ENCODE data around the gene PDZRN4.

Gene PDZRN4

DNA sequence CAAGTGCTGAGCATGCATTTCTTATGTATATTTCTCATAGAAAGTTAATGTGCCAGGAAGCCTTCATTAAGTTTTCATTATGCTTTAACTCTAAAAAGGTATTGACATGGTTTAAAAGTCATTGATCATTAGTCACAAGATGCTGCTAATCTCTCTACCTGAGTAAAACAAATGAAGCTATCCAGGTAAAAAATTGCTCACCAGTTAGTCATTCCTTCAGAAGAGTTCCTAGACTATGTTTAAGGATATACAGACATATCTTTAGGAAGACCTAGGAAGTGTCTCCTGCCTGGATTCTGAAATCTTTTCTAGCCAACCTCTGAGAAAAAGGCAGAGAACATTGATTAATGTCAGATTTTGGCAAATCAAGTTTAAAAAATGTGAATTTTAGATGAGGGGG is 274.2 kb downstream of the PDZRN4 start:
- no peak for DNase-seq

DNA sequence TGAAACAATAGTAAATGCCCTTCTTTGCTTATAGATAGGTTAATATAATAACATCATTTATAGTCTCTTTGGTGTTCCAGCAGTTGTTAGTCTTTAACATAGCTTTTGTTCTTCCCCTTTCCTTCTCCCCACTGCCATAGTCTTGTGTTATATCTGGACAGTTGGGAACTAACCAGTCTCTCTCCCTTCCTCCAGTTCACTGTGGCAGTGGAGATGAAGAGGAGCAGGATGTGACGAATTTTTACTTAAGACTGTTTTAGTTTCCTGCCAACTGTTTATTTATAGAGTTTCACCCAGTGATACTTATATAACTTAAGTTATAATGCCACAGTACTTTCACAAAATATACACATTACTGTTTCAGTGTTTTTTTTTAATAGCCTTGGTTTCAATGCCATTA is 277.4 kb downstream of the PDZRN4 start:
- no peak for DNase-seq

DNA sequence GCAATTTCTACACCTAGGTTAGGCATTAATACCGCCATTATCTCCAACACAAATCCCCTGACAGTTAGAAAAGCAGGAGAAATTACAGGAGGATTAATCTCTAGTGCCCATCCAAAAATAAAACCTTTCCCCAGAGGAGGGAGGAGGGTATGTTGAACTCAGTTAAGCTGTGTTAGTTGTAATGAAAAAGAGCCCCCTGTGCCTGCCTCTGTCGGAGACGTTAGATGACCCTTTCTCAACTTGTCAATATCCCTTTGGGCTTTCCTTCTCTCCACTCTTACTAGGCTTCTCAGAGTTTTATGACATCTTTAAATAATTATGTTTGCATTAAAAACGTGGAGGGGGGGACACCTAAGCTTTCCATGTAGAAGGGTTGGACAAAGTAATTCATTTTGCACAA is 278.2 kb downstream of the PDZRN4 start:
- no peak for DNase-seq

DNA sequence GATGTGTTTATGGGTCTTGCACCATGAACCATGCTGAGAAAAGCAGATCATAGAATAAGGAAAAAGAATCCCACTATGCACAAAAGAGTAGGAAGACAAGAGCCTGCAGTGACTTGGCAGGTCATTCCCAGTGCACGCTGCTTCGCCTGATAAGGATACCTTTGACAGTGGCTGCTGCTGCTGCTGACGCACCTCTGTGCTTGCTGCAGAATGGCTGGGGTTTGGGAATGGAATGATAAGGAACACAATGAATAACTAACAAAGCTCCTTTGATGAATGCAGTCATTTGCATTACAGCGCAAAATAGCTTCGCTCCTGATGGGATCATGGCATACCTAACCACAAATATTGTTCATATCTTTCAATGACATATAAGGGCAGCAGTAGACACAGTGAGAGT is 278.7 kb downstream of the PDZRN4 start:
- no peak for DNase-seq

DNA sequence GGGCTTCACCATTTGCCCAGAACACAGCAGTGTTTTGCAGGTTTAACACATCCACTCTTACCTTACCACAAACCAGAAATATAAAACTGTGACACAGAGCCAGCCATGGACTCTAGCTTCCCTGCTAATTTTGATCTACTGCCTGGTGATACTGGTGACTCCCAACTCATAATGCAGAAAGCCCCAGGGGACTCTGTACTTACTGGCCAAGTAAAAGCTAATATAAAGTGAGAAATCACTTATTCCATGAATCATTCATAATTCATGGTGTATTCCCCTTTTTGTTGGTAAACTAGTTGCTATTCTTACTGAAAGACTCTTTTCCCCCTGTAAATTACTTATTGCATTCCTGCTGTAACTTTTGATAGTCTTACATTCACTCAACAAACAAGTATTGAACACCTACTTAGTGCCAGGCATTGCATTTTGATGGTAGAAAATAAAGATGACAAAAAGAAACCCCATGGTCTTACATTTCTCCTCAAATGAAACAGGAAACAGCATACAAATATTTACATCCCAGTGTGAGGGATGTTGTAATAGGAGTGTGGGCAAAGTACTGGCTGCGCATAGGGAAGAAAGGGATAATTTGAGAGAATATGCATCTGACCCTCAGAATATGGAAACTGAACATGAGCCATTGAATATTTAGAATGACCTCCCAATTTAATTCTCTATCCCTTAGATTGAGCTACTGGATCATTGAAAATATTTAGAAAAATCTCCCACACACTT is 279.6 kb downstream of the PDZRN4 start:
- no peak for DNase-seq

DNA sequence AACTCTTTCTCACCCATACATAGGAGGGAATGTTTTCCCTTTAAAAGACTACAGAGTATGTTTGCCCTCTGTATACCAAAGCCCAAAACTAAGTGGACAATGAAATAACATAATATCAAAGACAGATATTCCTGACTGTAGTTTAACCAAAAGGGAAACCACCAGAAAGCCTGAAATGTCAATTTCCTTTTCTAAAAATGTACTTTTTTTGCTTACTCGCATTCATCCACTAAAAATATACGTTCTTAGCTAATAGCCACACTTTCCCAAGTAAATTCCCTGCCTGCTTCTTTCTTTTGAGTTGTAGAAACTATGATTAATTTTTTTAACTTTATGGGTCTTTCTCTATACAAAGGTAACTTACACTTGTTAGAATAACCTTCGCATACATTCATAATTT is 280.2 kb downstream of the PDZRN4 start:
- no peak for DNase-seq

DNA sequence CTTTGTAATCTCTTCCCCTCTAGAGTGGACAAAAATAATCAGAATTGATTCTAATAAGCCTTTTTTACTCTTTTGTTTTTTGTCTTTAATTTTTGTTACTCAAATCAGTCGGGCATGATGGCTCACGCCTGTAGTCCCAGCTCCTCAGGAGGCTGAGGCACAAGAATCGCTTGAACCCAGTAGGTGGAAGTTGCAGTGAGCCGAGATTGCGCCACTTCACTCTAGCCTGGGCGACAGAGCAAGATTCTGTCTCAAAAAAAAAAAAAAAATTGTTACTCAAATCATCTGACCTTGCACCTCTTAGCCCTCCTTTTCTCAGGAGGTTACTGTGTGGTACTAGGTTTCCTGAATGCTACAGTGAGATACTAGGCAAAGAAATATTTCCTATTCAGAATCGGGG is 280.6 kb downstream of the PDZRN4 start:
- no peak for DNase-seq

DNA sequence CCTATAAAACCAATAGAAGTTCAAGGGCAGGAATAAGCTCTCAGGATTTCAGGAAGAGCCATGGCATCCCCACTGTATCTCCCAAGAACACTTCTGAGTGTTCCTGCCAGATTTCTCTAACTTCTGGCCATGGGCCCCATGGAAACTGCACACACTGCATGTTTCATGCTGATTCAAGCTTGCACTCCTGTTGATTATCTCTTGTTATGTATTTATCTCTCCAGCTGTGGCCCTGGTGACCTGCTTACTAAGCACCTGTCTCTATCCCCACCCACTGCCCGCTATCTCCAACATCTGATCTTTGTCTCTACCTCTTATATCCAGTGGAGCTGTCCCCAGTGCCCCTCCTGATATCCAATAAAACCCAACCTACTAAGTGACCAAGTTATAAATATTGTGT is 285.3 kb downstream of the PDZRN4 start:
- no peak for DNase-seq

DNA sequence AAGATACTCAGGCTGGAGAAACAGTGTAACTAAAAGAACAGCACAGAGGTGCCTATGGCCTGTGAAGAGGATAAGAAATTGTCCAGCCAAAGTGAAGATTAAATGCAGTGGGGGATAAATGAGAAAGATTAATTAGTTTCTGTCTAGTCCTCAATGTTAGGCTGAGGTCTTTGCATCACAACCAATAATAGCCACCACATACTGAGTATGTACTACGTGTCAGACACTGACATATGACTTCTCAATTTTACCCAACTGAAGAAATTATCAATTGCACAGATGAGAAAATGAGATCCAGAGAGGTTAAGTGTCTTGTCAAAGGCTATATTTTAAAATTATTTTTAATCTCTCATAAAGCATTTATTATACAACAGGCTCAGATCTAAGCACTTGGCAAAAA is 285.9 kb downstream of the PDZRN4 start:
- DNase-seq = no peak

DNA sequence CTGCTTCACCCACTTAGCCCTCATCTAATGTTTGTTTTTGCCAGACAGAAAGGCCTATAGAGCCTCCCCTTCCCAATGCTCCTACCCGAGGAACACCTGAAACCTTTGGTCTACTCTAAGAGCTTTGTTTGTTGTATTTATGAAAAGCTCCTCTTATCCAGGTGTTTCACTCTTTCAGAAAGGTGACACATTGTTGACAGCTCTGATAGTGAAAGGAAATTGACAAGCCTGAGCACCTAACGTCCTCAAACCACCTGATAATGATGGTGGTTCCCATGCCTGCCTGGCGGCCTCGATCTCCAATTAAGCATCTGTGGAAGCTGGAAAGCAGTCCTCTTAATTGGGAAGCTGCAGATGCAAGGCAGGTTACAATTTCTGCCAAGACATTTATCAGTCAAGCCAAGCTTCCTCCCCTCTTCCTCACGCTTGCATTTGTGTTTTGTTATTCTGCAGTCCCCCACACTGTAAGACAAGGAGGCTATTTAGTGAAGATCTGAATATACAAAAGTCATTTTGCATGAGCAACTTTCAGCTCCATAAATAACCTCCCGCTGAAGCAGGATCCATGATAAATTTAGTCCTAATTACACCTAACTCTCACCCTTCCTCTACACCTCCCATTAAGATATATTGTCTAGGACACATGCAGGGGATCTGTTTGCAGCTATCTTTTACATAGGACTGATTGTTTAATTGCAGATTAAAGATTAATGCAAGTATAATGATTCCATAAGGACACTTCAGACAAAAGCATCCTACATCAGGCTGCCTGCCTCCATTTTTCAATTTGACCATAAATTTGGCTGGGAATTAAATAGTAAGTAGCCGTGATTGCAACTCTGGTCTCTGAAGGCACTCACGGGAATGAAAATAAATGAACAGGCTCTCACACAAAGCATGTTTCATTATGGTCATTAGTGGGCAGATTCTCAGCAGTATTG is 288.6 kb downstream of the PDZRN4 start:
- peak; percentile 24 for DNase-seq

DNA sequence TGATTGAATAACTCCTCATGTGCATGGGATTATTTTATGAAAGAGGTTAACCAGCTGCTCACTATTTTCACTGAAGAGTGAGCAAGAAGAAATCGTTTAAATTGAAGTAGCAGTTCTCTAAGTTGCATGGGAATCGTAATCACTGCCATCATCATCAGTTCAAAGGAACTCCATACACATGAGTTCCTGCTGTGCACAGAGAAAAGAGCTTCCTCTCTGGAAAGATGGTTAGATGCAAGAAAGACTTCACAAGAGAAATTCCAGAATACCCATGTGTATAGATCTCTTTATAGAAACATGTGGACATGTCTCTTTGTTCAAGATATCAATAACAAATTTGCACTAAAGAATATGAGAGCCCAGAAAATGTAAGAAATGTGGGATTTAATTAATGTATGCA is 291.3 kb downstream of the PDZRN4 start:
- no peak for DNase-seq

DNA sequence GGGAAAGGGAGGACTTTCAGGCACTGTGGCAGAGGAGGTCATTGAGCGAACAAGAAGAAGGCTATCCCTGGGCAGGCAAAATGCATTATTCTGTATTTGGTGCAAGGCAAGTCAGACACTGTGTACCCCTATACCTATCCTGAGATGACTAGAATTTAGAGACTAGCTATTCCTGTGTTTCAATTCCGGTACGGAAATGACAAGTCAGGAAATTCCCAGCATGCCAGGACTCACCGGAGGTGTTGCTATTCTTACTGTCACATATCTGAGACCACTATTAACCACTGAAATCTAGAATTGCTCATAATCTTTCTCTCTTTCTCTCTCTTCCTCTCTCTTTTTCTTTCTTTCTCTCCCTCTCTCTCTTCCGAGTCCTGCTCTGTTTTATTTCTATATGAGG is 297.1 kb downstream of the PDZRN4 start:
- DNase-seq = no peak

DNA sequence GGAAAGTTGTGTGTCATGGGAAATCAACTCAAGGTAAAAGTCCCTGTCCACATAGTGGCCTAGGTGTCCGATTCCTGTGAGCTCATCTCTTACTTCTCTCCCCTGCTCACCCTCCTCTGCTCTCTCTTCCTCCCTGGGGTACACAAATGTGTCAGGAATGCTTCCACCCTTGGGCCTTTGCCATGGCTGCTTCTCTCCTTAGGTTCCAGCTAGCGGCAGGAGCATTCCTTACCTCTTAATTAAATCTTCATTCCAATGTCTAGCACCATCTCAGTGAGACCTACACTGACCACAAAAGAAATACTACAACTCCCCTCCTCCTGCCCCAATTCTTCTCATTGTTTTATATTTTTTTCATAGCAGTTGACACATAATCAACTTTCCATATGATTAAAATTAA is 298.6 kb downstream of the PDZRN4 start:
- no peak for DNase-seq

DNA sequence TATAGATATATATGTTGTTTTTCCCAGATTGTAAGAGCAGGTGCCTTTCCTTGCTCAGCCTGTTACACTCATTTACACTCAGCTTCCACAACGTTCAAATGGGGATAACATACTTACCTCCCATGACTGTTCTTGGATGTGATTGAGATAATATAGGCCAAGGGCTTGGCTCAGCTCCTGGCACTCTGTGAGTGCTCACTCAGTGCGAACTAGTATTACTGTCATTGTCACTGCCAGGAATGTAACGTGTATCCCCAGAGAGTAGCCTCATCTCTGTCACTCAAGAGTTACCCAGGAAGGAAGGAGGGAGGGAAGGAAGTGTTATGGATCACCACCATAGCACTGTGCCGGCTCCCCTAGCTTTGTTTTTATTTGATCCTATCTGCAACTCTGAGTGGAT is 307.9 kb downstream of the PDZRN4 start:
- no peak for DNase-seq

DNA sequence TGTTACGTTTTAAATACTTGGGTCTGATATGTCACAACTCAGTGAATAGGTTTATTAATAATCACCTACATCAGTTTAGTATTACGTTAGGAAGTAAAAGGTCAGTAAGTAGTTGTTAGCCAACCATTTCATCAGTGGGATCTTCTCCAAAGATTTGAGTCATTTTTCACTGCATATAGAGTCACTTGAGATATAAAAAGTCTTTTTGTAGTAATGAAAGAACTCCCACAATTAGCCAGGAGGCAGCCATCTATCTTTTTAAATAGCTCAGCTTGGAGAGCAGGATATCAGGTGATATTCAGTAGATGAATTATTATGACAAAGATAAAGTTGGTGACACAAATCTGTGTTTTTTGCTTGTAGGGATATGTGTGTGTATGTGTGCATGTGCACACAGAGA is 309.3 kb downstream of the PDZRN4 start:
- no peak for DNase-seq

DNA sequence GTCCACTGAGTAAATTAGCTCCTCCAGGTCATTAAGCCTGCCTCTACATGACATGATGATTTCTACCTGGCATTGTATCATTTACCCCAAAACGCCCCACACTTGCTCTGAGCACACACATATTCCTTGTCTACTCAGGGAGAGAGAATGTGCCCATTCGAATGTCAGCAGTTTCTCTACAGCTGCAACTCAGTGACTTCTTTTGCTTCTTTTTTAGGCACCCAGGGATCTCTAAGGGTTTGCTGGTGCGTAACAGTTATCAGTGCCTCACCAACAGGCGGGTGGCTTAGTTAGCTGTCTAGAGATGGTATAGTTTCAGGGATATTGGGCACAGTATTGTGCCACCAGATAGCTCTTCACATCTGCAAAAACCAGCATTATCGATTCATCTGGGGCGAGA is 316.9 kb downstream of the PDZRN4 start:
- DNase-seq = no peak

DNA sequence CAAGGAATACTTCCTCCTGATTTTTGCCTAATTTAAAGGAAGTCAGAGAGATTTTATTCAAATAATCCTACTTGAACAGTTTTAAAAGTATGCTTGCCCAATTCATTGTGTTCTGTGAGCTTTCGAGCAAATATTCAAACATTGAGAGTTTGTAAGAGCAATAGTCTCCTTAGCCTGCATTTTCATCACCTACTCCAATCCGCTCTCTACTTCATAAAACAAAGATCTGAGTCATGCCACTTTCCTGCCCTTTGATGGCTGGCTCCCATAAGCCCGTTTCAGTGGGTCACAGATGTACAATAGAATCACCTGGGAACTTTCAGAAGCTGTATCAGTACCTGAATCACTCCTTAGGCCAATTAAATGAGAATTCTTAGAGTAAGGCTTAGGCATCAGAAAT is 319.2 kb downstream of the PDZRN4 start:
- no peak for DNase-seq

DNA sequence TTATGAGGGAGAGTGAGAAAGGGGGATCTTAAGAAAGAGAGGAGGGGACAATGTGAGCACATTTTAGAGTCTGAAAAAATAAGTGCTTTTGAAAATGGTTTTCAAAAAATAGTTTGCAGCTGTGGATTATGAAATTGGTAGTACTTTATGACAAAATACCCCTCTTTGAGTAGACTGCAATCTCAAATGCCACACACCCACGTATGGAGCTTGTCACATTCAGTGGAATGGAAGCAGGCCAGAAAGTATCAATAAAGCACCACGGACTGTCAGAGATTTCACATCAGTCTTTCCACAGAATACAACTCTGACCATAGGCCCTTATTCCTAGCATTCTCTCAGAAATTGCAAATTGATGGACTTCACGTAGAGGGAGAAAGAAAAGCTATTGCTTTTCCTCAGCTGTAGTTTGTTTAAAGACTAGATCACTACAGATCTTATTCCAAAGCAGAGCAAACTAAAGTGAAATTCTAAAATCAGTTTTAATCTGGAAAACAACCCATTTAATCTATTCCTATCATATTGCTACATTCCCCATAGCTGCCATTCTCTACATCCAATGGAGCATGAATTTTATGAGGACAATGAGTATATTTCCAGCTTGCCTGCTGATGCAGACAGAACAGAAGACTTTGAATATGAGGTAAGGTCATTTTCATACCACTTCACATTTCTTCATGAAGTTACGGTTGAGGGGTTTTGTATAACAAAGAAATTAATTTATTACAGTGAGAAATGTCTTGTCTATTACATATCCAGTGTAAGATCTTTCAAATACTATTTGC is 321.3 kb downstream of the PDZRN4 start:
- DNase-seq = peak; percentile 63

DNA sequence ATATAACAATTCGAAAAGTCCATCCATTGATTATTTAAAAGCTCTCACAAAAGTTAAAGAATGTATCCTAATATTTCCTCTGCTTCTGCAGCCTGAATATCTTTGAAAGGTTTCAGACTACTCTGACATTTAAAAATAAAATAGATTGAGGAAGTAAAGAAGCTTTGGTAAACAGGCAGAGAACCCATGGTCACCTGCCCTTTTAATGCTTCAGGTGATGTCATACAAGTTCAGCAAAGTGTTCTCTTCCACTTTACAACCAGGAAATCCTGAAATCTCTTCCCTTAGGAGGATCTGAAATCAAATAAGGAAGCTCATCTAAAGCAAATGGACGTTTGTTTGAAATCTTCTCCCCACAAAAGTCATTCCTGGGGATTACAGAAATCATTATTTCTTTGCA is 322.4 kb downstream of the PDZRN4 start:
- DNase-seq = peak; percentile 19

DNA sequence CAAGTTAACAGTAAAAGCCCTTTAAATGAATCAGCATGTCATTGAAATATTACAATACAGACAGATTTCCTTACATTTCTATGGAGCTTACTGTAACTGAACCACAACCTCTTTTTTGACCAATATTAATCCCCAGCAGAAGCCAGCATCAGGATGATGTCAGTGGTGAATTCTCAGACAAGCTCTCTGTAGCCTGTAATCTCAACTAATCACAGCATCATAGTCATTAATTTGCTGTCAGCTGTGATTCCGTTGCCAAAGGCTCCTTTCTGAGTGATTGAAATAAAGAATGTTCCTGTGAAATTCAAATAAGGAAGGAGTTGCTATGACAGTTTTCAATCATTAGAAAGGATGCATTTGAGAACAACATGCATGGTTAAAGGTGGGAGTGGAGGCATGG is 323.1 kb downstream of the PDZRN4 start:
- DNase-seq = no peak

DNA sequence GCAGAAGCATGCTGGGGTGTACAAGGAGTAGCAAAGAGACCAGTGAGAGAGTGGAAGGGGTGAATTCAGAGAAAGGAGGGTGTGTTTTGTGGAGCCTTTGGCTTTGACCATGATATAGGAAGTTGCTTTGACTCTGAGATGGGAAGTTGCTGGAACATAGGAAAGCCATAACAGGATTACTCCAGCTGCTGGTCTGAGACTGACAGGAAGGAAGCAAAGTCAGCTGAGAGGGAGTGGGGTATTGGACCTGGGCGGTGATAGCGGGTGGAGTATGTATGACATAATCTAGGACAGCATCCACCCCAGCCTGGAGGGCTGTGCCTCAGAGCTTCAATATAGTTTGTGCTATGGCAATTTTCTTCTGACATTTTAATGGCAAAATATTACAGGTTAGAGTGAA is 324.4 kb downstream of the PDZRN4 start:
- DNase-seq = no peak

DNA sequence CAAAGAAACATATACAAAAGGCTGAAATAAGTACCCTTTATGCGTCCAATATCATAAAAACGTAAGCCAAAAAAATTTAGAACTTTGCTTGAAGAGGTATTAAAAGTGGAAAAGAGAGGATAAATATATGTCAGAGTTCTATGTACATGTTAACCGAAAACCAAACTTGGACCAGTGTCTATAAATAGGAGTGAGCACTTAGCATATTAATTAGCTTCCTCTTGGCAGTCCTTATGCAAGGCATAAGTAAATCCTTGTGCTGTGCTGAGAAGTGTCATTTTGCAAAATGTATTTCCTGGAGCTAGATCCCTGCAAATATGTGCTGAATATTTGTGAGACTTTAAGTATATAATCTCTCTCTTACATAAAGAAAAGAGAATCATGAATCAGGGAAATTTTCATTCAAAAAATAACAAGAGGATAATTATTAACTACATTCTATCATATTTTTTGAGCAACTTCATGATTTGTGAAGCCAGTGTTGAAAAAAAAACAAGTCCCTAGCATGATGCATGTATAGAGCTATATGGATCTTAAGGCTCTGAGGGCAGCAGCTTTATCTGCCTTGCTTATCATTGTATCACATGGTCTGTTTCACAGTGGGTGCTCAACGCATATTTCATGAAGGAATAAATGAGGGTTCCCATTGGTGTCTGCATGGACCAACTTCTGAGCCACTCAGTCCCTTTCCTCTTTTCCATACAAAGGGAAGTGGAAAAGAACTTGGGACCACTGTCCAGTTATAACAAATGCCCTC is 326.1 kb downstream of the PDZRN4 start:
- DNase-seq = peak; percentile 76

DNA sequence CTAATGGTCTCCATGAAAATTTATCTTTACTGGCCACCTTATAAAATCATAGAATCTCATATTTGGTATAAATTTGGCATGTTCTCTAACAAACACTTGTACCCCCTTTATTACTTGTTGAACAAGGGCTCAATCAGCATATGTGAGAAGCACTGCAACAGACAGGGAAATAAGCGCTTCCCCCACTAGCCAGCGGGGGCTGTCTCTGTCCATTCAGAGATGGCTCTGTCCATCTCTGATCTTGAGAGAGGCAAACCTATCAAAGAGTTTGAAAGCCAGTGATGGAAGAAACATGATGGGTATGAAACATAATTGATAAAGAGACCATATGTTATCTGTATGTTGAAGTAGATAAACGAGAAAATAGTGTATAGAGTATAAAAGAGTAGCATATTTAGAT is 326.8 kb downstream of the PDZRN4 start:
- no peak for DNase-seq

All from DMS79 treated with DMSO at 0.1 percent for 48 hours (cell line).